HUES48 (cell line): ENCODE results near the gene EPG5.

Experiments used
- H3K27ac ChIP-seq: one replicate; pipeline ENCODE4 v1.7.0; 2013; ENCODE audit warnings: low read depth, low read length, inconsistent platforms
- H3K27me3 ChIP-seq: 2 replicates; pipeline ENCODE4 v1.6.1; 2013; ENCODE audit warnings: mild to moderate bottlenecking, low read length; ENCODE audit not compliant: control insufficient read depth, insufficient read depth
- H3K36me3 ChIP-seq: 2 replicates; pipeline ENCODE4 v1.6.1; 2013; ENCODE audit warnings: low read length; ENCODE audit not compliant: control insufficient read depth, insufficient read depth
- H3K4me1 ChIP-seq: 2 replicates; pipeline ENCODE4 v1.6.1; 2013; ENCODE audit warnings: mild to moderate bottlenecking, low read length; ENCODE audit not compliant: control insufficient read depth, insufficient read depth
- H3K4me3 ChIP-seq: 2 replicates; pipeline ENCODE4 v1.5.1; 2013; ENCODE audit warnings: mild to moderate bottlenecking, low read depth, low read length
- H3K9ac ChIP-seq: 2 replicates; pipeline ENCODE4 v1.6.1; 2013; ENCODE audit warnings: mild to moderate bottlenecking, low read depth, low read length, moderate library complexity
- H3K9me3 ChIP-seq: 2 replicates; pipeline ENCODE4 v1.6.1; 2013; ENCODE audit warnings: low read length; ENCODE audit not compliant: control insufficient read depth, insufficient read depth

The EPG5 gene

GRCh38 chr18:45954070-45954934 lies 12.8 kb downstream of the EPG5 start:
- Histone ChIP-seq H3K27ac (no peak overlapping the region), H3K36me3 (peaks cover 58% of the 10 kb centered on the region), H3K9ac (no peak overlapping the region)

GRCh38 chr18:45951016-45951714 lies 16.0 kb downstream of the EPG5 start:
- Histone ChIP-seq H3K36me3 (peaks cover 79% of the 10 kb centered on the region), H3K9ac (no peak overlapping the region), H3K4me1 (no peaks in the 10 kb centered on the region), H3K27me3 (no peaks in the 10 kb centered on the region), H3K9me3 (no peaks in the 10 kb centered on the region), H3K27ac (no peak overlapping the region), H3K4me3 (no peak overlapping the region)

More at GRCh38 chr18:45954070-45954934, 12.8 kb downstream of the EPG5 start:
- H3K4me3 ChIP-seq = no peak overlapping the region
- no peaks in the 10 kb centered on the region for H3K4me1 ChIP-seq
- no peaks in the 10 kb centered on the region for H3K27me3 ChIP-seq
- H3K9me3 ChIP-seq = no peaks in the 10 kb centered on the region

GRCh38 chr18:45945669-45946068 lies 21.5 kb downstream of the EPG5 start:
- Histone ChIP-seq H3K4me1 (no peaks in the 10 kb centered on the region), H3K27ac (no peak overlapping the region), H3K36me3 (peaks cover 81% of the 10 kb centered on the region), H3K4me3 (no peak overlapping the region), H3K27me3 (no peaks in the 10 kb centered on the region), H3K9ac (no peak overlapping the region), H3K9me3 (no peaks in the 10 kb centered on the region)

- Histone ChIP-seq H3K9ac (no peak overlapping the region), H3K27ac (no peak overlapping the region), H3K4me3 (no peak overlapping the region), H3K27me3 (no peaks in the 10 kb centered on the region), H3K9me3 (no peaks in the 10 kb centered on the region), H3K36me3 (peaks cover 68% of the 10 kb centered on the region), H3K4me1 (no peaks in the 10 kb centered on the region)
These were observed 26.4 kb downstream of the EPG5 start for GRCh38 chr18:45940724-45941123.

GRCh38 chr18:45939236-45939635 lies 27.9 kb downstream of the EPG5 start:
- H3K4me1 ChIP-seq = no peaks in the 10 kb centered on the region
- no peaks in the 10 kb centered on the region for H3K27me3 ChIP-seq
- H3K9me3 ChIP-seq = no peaks in the 10 kb centered on the region
- H3K36me3 ChIP-seq = peaks cover 59% of the 10 kb centered on the region
- no peak overlapping the region for H3K4me3 ChIP-seq
- no peak overlapping the region for H3K27ac ChIP-seq
- no peak overlapping the region for H3K9ac ChIP-seq

GRCh38 chr18:45938488-45938935 lies 28.6 kb downstream of the EPG5 start:
- Histone ChIP-seq H3K9ac (no peak overlapping the region), H3K4me3 (no peak overlapping the region), H3K36me3 (peaks cover 53% of the 10 kb centered on the region), H3K9me3 (no peaks in the 10 kb centered on the region), H3K4me1 (no peaks in the 10 kb centered on the region), H3K27ac (no peak overlapping the region), H3K27me3 (no peaks in the 10 kb centered on the region)

- Histone ChIP-seq H3K27me3 (no peaks in the 10 kb centered on the region), H3K9me3 (no peaks in the 10 kb centered on the region), H3K4me3 (no peak overlapping the region), H3K4me1 (no peaks in the 10 kb centered on the region), H3K36me3 (peaks cover 36% of the 10 kb centered on the region), H3K9ac (no peak overlapping the region), H3K27ac (no peak overlapping the region)
These were observed 31.4 kb downstream of the EPG5 start for GRCh38 chr18:45935591-45936335.

- Histone ChIP-seq H3K36me3 (peaks cover 37% of the 10 kb centered on the region), H3K9ac (no peak overlapping the region)
These were observed 34.4 kb downstream of the EPG5 start for GRCh38 chr18:45932708-45933107.

GRCh38 chr18:45930963-45931362 lies 36.2 kb downstream of the EPG5 start:
- Histone ChIP-seq H3K36me3 (peaks cover 39% of the 10 kb centered on the region), H3K4me1 (no peaks in the 10 kb centered on the region), H3K27ac (no peak overlapping the region), H3K4me3 (no peak overlapping the region), H3K9me3 (no peaks in the 10 kb centered on the region), H3K9ac (no peak overlapping the region), H3K27me3 (no peaks in the 10 kb centered on the region)

More at GRCh38 chr18:45932708-45933107, 34.4 kb downstream of the EPG5 start:
- no peaks in the 10 kb centered on the region for H3K27me3 ChIP-seq
- no peaks in the 10 kb centered on the region for H3K9me3 ChIP-seq
- no peak overlapping the region for H3K27ac ChIP-seq
- no peaks in the 10 kb centered on the region for H3K4me1 ChIP-seq
- no peak overlapping the region for H3K4me3 ChIP-seq

GRCh38 chr18:45926691-45927090 lies 40.4 kb downstream of the EPG5 start:
- no peaks in the 10 kb centered on the region for H3K4me1 ChIP-seq
- no peak overlapping the region for H3K27ac ChIP-seq
- peaks cover 68% of the 10 kb centered on the region for H3K36me3 ChIP-seq

More at GRCh38 chr18:45926691-45927090, 40.4 kb downstream of the EPG5 start:
- no peaks in the 10 kb centered on the region for H3K9me3 ChIP-seq
- no peaks in the 10 kb centered on the region for H3K27me3 ChIP-seq
- no peak overlapping the region for H3K9ac ChIP-seq
- H3K4me3 ChIP-seq = no peak overlapping the region
